Activated naive CD8-positive, alpha-beta T cell treated with anti-CD3 and anti-CD28 coated beads for 36 hours (primary cell): ENCODE results near the gene TRIB2. TPM values are rescaled to one million over a fixed set of nuclear protein-coding genes. Genes with fewer than 3 reads are reported as not detected.
"Not testable (repeated sequence)": the region's sequence is repeated elsewhere in the genome, so short reads cannot be mapped to it uniquely, and the experiment has no call there.

Experiments
- DNase-seq: peaks from one replicate; pipeline ENCODE4 v3.0.0; 2021
- H3K27ac Mint-ChIP-seq: one replicate; pipeline ENCODE4 v1.8.0; 2022; ENCODE audit warnings: mild to moderate bottlenecking, moderate library complexity, mixed read lengths
- H3K27me3 Mint-ChIP-seq: one replicate; pipeline ENCODE4 v1.8.0; 2022; ENCODE audit warnings: mild to moderate bottlenecking, mixed read lengths
- H3K36me3 Mint-ChIP-seq: one replicate; pipeline ENCODE4 v1.8.0; 2021; ENCODE audit warnings: mild to moderate bottlenecking, mixed read lengths
- H3K4me1 Mint-ChIP-seq: one replicate; pipeline ENCODE4 v1.8.0; 2021; ENCODE audit warnings: mixed read lengths
- H3K4me3 Mint-ChIP-seq: one replicate; pipeline ENCODE4 v1.8.0; 2022; ENCODE audit warnings: mild to moderate bottlenecking, moderate library complexity, mixed read lengths
- H3K9me3 Mint-ChIP-seq: one replicate; pipeline ENCODE4 v1.8.0; 2022; ENCODE audit warnings: mixed read lengths
- total RNA-seq, 2 experiments: library from RNA; stranded (reverse); gene quantifications; one replicate each; pipeline ENCODE4 v1.2.3, GENCODE V29; 2021

TRIB2 gene
- total RNA-seq = 1 to 10 TPM; 5.0 to 5.1 TPM

- peak; percentile 90 for DNase-seq
- peaks cover 45% of the 10 kb centered on the region for H3K4me1 Mint-ChIP-seq
- H3K9me3 Mint-ChIP-seq = no peaks in the 10 kb centered on the region
- peak within 1 kb of the TSS; percentile 95 for H3K4me3 Mint-ChIP-seq
- H3K27ac Mint-ChIP-seq = peak within 1 kb of the TSS; percentile 84
- no peaks in the 10 kb centered on the region for H3K27me3 Mint-ChIP-seq
- no peaks in the 10 kb centered on the region for H3K36me3 Mint-ChIP-seq
These were observed at the start of gene TRIB2 for GRCh38 chr2:12716282-12717190. TRIB2 (plus strand) TSS chr2:12716936; CDS start chr2:12718308, 1,372 bp downstream.

GRCh38 chr2:12669036-12669435 is 47.7 kb upstream of the TRIB2 start:
- Mint-ChIP-seq H3K4me1 (no peaks in the 10 kb centered on the region), H3K36me3 (peaks cover 4% of the 10 kb centered on the region), H3K27ac (no peak overlapping the region), H3K4me3 (no peak overlapping the region), H3K27me3 (no peaks in the 10 kb centered on the region), H3K9me3 (peaks cover 10% of the 10 kb centered on the region)
- DNase-seq = no peak

GRCh38 chr2:12672711-12673315 is 43.9 kb upstream of the TRIB2 start:
- DNase-seq = no peak
- Mint-ChIP-seq H3K9me3 (no peaks in the 10 kb centered on the region), H3K4me1 (no peaks in the 10 kb centered on the region), H3K36me3 (no peaks in the 10 kb centered on the region), H3K27me3 (no peaks in the 10 kb centered on the region), H3K27ac (no peak overlapping the region), H3K4me3 (no peak overlapping the region)

- Mint-ChIP-seq H3K4me1 (no peaks in the 10 kb centered on the region), H3K4me3 (no peak overlapping the region), H3K27ac (no peak overlapping the region), H3K9me3 (peaks cover 3% of the 10 kb centered on the region), H3K27me3 (no peaks in the 10 kb centered on the region), H3K36me3 (peaks cover under 1% of the 10 kb centered on the region)
- DNase-seq = no peak
These were observed 42.0 kb upstream of the TRIB2 start for GRCh38 chr2:12674644-12675328.

GRCh38 chr2:12675352-12675795 is 41.4 kb upstream of the TRIB2 start:
- H3K27me3 Mint-ChIP-seq = no peaks in the 10 kb centered on the region
- H3K36me3 Mint-ChIP-seq = peaks cover 3% of the 10 kb centered on the region
- H3K4me3 Mint-ChIP-seq = no peak overlapping the region
- no peak for DNase-seq
- peaks cover 8% of the 10 kb centered on the region for H3K9me3 Mint-ChIP-seq
- H3K4me1 Mint-ChIP-seq = no peaks in the 10 kb centered on the region
- H3K27ac Mint-ChIP-seq = no peak overlapping the region

- Mint-ChIP-seq H3K27ac (no peak overlapping the region), H3K4me1 (no peaks in the 10 kb centered on the region), H3K36me3 (peaks cover 3% of the 10 kb centered on the region), H3K9me3 (peaks cover 10% of the 10 kb centered on the region), H3K27me3 (no peaks in the 10 kb centered on the region), H3K4me3 (no peak overlapping the region)
- no peak for DNase-seq
These were observed 40.9 kb upstream of the TRIB2 start for GRCh38 chr2:12675801-12676200.

GRCh38 chr2:12676771-12677170 is 40.0 kb upstream of the TRIB2 start:
- Mint-ChIP-seq H3K27ac (no peak overlapping the region), H3K4me1 (no peaks in the 10 kb centered on the region), H3K4me3 (no peak overlapping the region), H3K9me3 (peaks cover 12% of the 10 kb centered on the region), H3K27me3 (no peaks in the 10 kb centered on the region), H3K36me3 (peaks cover 3% of the 10 kb centered on the region)
- no peak for DNase-seq

- Mint-ChIP-seq H3K9me3 (peaks cover 12% of the 10 kb centered on the region), H3K4me3 (no peak overlapping the region), H3K27me3 (no peaks in the 10 kb centered on the region), H3K36me3 (peaks cover 3% of the 10 kb centered on the region), H3K27ac (no peak overlapping the region), H3K4me1 (no peaks in the 10 kb centered on the region)
- DNase-seq = no peak
These were observed 38.5 kb upstream of the TRIB2 start for GRCh38 chr2:12678186-12678585.

- no peaks in the 10 kb centered on the region for H3K4me1 Mint-ChIP-seq
- no peak overlapping the region for H3K27ac Mint-ChIP-seq
- H3K4me3 Mint-ChIP-seq = no peak overlapping the region
- no peaks in the 10 kb centered on the region for H3K27me3 Mint-ChIP-seq
- no peak for DNase-seq
- H3K36me3 Mint-ChIP-seq = peaks cover 3% of the 10 kb centered on the region
- peaks cover 12% of the 10 kb centered on the region for H3K9me3 Mint-ChIP-seq
These were observed 37.1 kb upstream of the TRIB2 start for GRCh38 chr2:12679550-12680072.

- not testable (repeated sequence) for H3K4me3 Mint-ChIP-seq, H3K27me3 Mint-ChIP-seq, H3K4me1 Mint-ChIP-seq, DNase-seq, H3K27ac Mint-ChIP-seq, H3K36me3 Mint-ChIP-seq
- peaks cover 12% of the 10 kb centered on the region for H3K9me3 Mint-ChIP-seq
These were observed 36.6 kb upstream of the TRIB2 start for GRCh38 chr2:12680115-12680514.

- Mint-ChIP-seq H3K4me1 (no peaks in the 10 kb centered on the region), H3K9me3 (peaks cover 12% of the 10 kb centered on the region), H3K27me3 (no peaks in the 10 kb centered on the region), H3K36me3 (peaks cover 3% of the 10 kb centered on the region), H3K4me3 (no peak overlapping the region), H3K27ac (no peak overlapping the region)
- DNase-seq = no peak
These were observed 34.7 kb upstream of the TRIB2 start for GRCh38 chr2:12682017-12682416.

- no peak overlapping the region for H3K27ac Mint-ChIP-seq
- peaks cover 12% of the 10 kb centered on the region for H3K9me3 Mint-ChIP-seq
- peaks cover 3% of the 10 kb centered on the region for H3K36me3 Mint-ChIP-seq
- H3K4me3 Mint-ChIP-seq = no peak overlapping the region
- H3K4me1 Mint-ChIP-seq = no peaks in the 10 kb centered on the region
- H3K27me3 Mint-ChIP-seq = no peaks in the 10 kb centered on the region
- DNase-seq = no peak
These were observed 33.2 kb upstream of the TRIB2 start for GRCh38 chr2:12683457-12684100.

GRCh38 chr2:12684471-12684936 is 32.2 kb upstream of the TRIB2 start:
- Mint-ChIP-seq H3K36me3 (peaks cover 3% of the 10 kb centered on the region), H3K4me1 (no peaks in the 10 kb centered on the region), H3K27ac (no peak overlapping the region), H3K27me3 (no peaks in the 10 kb centered on the region), H3K4me3 (no peak overlapping the region), H3K9me3 (peaks cover 12% of the 10 kb centered on the region)
- DNase-seq = no peak

GRCh38 chr2:12685145-12685544 is 31.6 kb upstream of the TRIB2 start:
- H3K27me3 Mint-ChIP-seq = no peaks in the 10 kb centered on the region
- no peaks in the 10 kb centered on the region for H3K36me3 Mint-ChIP-seq
- H3K9me3 Mint-ChIP-seq = peaks cover 8% of the 10 kb centered on the region
- DNase-seq = no peak
- no peak overlapping the region for H3K27ac Mint-ChIP-seq
- no peaks in the 10 kb centered on the region for H3K4me1 Mint-ChIP-seq
- no peak overlapping the region for H3K4me3 Mint-ChIP-seq
